GM12875 (cell line): ENCODE data around the gene PPM1K.

Experiments used
- H3K4me3 ChIP-seq: one replicate; pipeline ENCODE4 v1.5.1; 2011; ENCODE audit warnings: low read depth, low read length, control low read depth
- TF ChIP-seq, protein P1 (sequence below): IDR thresholded peaks from 2 replicates; pipeline ENCODE4 v1.5.1; 2011; ENCODE audit warnings: low read depth, mild to moderate bottlenecking, control low read depth, inconsistent platforms, low read length, moderate library complexity, borderline replicate concordance; ENCODE audit not compliant: insufficient read depth

Gene PPM1K

DNA sequence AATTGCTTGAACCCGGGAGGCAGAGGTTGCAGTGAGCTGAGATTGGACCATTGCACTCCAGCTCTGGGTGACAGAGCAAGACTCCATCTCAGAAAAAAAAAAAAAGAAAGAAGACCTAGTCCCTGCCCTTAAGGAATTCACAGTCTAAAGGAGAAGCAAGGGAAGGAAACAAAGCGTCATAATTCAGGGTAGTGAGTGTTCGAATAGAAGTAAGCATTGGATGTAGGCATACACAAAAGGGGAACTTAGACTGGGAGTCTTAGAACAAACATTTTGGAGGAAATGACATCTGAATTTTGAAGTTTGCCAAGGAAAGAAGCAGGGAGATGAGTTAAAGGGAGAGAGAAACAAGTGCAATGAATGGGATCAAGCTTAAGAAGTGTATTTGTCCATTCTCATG lies 32.4 kb downstream of the PPM1K start:
- H3K4me3 ChIP-seq: no peak overlapping the region
- TF ChIP-seq, protein P1, sequence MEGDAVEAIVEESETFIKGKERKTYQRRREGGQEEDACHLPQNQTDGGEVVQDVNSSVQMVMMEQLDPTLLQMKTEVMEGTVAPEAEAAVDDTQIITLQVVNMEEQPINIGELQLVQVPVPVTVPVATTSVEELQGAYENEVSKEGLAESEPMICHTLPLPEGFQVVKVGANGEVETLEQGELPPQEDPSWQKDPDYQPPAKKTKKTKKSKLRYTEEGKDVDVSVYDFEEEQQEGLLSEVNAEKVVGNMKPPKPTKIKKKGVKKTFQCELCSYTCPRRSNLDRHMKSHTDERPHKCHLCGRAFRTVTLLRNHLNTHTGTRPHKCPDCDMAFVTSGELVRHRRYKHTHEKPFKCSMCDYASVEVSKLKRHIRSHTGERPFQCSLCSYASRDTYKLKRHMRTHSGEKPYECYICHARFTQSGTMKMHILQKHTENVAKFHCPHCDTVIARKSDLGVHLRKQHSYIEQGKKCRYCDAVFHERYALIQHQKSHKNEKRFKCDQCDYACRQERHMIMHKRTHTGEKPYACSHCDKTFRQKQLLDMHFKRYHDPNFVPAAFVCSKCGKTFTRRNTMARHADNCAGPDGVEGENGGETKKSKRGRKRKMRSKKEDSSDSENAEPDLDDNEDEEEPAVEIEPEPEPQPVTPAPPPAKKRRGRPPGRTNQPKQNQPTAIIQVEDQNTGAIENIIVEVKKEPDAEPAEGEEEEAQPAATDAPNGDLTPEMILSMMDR: no peak

DNA sequence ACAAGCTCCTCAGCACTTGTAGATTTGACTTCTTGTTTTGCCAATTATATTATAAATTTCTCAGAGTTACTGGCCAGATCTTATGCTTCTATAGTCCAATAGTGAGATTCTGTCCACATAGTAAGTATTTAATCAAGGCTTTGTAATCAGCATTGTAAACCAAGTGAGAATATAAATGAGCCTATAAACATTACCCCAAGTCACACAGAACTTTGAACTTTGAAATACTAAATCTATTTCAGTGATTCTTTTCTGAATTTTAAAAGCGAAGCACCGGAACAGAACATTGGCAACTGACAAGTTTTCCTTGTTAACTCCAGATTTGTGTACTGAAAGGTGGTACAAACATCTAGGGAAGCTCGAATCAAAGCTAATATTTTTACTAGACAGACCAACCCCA lies 37.2 kb downstream of the PPM1K start:
- TF ChIP-seq, protein P1: no peak

DNA sequence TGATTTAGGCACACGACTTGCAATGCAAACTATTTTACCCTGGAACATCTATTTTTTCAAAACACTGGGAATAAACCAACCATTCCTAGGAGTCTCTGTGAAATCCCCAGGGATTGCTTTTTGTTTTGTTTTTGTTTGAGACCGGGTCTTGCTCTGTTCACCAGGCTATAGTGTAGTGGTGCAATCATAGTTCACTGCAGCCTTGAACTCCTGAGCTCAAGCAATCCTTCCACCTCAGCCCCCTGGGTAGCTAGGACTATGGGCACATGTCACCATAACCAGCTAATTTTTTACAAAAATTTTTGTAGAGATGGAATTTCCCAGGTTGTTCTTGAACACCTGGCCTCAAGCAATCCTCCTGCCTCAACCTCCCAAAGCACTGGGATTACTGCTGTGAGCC lies 37.8 kb downstream of the PPM1K start:
- no peak overlapping the region for H3K4me3 ChIP-seq
- TF ChIP-seq, protein P1: no peak

More for the DNA sequence above, 37.2 kb downstream of the PPM1K start:
- H3K4me3 ChIP-seq: no peak overlapping the region

DNA sequence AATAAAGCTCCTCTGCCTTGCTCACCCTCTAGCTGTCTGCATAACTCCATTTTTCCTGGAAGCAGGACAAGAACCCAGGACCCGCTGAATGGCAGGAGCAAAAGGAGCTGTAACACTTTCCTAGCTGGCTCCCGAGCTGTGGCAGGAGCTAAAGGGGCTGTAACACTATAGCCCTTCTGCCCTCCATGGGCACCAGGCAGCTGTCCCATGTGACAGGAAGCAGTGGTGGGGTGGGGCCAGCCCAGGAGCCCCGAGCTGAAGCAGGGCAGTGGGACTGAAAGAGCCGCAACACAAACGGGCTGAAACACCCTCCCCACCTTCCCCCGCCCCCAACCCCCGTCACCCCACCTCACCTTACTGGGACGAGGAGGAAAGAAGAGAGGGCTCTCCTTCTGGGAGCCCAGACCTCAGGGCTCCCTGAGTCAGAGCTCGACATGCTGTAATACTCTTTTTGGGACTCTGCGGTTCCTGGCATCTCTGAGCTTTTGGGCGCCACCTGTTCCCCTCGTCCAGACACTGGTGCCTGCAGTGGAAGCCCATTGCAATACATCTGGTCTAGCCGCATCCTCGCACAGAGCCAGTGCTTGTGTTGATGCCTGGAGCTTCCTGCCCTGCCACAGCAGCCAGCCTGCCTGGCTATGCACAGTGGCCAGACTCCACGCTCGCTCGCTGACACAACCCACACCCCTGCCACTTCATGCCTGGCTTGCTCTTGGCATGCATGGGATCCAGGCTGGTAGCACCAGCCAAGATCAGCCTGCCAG lies 39.4 kb downstream of the PPM1K start:
- H3K4me3 ChIP-seq: no peak overlapping the region
- TF ChIP-seq, protein P1: no peak

DNA sequence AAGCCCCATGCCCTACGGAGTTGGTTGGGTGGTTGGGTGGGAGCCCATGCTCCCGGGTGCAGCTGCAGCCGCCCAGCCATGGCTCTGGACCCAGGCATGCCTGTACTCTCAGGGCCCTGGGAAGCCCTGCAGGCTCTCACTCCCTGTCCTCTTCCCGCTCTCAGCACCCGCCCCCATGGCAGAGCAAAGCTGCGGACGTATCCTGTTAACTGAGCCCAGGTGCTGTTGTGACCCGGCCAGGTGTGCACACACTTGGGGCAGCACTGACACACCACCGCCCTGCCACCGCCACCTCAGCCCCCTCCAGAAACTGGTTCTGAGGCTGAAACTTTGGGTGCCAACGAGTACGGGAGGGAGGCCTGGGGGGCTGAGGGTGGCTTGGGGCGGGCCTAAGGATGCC lies 40.3 kb downstream of the PPM1K start:
- H3K4me3 ChIP-seq: no peak overlapping the region
- TF ChIP-seq, protein P1: no peak

DNA sequence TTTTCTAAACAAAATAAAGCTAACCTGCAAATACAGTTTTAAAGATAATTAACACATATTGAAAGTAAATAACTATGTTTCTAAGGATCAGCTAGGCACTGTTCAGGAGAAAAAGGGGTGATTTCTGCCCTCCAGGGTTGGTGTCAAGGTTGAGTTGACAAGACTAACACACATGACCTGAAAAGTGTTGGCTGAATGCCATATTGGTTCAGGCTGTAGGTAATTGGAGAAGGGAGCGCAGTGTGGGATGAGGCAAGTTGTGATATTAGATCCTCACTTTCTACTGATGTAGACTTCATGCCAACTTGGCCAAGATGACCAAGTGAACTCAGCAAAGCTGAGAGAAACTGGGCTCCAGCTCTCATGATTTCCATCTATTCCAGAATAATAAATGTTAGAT lies 42.2 kb downstream of the PPM1K start:
- TF ChIP-seq, protein P1: no peak
- no peak overlapping the region for H3K4me3 ChIP-seq

DNA sequence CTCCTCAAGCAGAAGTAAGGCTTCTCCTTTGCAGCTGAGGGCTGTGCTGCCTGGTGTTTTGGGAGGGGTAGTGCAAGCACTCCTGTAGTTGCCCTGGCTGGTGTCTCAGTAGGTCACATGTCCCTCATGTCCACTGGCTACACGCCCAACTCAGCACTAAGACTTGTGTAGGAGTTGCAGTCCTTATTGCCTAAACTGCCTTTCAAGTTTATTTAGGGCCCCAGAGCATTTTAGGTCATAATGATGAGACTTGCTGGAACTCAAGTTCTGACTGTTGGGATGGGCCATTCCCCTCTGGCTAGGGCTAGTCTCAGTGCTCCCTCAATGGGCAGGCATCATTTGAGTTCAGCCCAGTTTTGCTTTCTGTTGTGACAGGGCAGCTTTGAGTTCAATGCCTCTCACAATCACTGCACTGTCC lies 44.1 kb downstream of the PPM1K start:
- TF ChIP-seq, protein P1: no peak
- H3K4me3 ChIP-seq: no peak overlapping the region
